Measurements from ENCODE around the gene PBX3.

PBX3 gene

DNA sequence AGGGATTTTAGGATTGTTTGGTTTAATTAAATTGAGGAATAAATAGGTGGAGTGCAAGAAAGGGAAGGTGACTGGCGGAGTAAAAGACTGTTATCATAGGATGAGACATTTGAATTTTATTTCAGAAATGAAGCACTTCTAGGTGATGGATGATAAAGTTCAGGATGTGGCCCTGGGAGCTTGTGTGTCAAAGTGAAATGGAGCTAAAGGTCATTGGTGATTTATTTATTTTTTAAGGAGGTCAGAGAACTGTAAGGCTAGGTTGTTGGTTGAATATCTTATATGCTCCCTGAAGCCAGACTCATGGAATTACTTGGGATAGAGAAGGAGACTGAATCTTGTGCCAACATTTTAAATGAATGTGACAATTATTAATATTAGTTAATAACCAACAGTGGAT is 40.5 kb downstream of the PBX3 start:
- peaks cover 15% of the 10 kb centered on the region for H3K4me1 ChIP-seq (ENCODE audit: insufficient read depth, low read length, poor library complexity, severe bottlenecking)
- H3K36me3 ChIP-seq (ENCODE audit: insufficient read depth, low read length): peaks cover 36% of the 10 kb centered on the region; the same call in 1 of the 2 replicates
- no peaks in the 10 kb centered on the region; the same call in 1 of the 2 replicates for H3F3A ChIP-seq (ENCODE audit: low read depth)
- H4K20me1 ChIP-seq (ENCODE audit: insufficient read depth, low read length, poor library complexity, severe bottlenecking): peaks cover 8% of the 10 kb centered on the region
- H3K9ac ChIP-seq (ENCODE audit: low read depth, low read length, poor library complexity, severe bottlenecking): no peak overlapping the region
- H3K27me3 ChIP-seq (ENCODE audit: insufficient read depth, low read length, poor library complexity, severe bottlenecking): no peaks in the 10 kb centered on the region
- peaks cover 86% of the 10 kb centered on the region for H3K79me2 ChIP-seq (ENCODE audit: insufficient read depth, low read length)
- TF ChIP-seq, protein P1, sequence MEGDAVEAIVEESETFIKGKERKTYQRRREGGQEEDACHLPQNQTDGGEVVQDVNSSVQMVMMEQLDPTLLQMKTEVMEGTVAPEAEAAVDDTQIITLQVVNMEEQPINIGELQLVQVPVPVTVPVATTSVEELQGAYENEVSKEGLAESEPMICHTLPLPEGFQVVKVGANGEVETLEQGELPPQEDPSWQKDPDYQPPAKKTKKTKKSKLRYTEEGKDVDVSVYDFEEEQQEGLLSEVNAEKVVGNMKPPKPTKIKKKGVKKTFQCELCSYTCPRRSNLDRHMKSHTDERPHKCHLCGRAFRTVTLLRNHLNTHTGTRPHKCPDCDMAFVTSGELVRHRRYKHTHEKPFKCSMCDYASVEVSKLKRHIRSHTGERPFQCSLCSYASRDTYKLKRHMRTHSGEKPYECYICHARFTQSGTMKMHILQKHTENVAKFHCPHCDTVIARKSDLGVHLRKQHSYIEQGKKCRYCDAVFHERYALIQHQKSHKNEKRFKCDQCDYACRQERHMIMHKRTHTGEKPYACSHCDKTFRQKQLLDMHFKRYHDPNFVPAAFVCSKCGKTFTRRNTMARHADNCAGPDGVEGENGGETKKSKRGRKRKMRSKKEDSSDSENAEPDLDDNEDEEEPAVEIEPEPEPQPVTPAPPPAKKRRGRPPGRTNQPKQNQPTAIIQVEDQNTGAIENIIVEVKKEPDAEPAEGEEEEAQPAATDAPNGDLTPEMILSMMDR (conservative IDR thresholded peaks at IDR 0.05; ENCODE audit: low read length): no peak
- TF ChIP-seq EZH2phosphoT487 (IDR thresholded peaks at IDR 0.05; ENCODE audit: borderline replicate concordance): no peak
- no peak overlapping the region for H3K4me3 ChIP-seq (ENCODE audit: low read length, poor library complexity, severe bottlenecking)
- peaks cover 3% of the 10 kb centered on the region; the same call in 1 of the 2 replicates for H3K9me3 ChIP-seq (ENCODE audit: insufficient read depth, low read depth, low read length)
- no peaks in the 10 kb centered on the region for H3K9me2 ChIP-seq (replicated peaks; ENCODE audit: low read depth, low read length)
- no peak overlapping the region for H2AFZ ChIP-seq (ENCODE audit: low read length)
- H3K4me2 ChIP-seq (ENCODE audit: low read depth, low read length, poor library complexity, severe bottlenecking): no peak overlapping the region

DNA sequence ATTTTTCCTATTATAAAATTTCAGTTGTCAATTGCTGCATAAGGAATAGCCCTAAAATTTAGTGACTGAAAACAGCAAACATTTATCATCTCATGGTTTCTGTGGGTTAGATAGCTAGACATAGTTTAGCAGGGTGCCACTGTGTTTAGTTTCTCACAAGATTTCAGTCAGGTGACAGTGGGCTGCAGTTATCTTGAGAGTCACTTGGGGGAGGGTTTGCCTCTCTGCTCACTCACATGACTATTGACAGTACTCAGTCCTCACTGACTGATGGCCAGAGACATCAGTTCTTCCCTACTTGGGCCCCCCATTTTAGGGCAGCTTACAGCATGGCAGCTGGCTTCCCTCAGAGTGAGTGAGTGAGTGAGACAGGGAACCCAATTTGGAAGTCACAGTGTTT is 42.0 kb downstream of the PBX3 start:
- Histone ChIP-seq H3K36me3 (ENCODE audit: insufficient read depth, low read length) (peaks cover 28% of the 10 kb centered on the region; the same call in 1 of the 2 replicates), H3K9ac (ENCODE audit: low read depth, low read length, poor library complexity, severe bottlenecking) (no peak overlapping the region), H3K4me1 (ENCODE audit: insufficient read depth, low read length, poor library complexity, severe bottlenecking) (peaks cover 15% of the 10 kb centered on the region), H3F3A (ENCODE audit: low read depth) (no peaks in the 10 kb centered on the region; the same call in 1 of the 2 replicates), H3K9me3 (ENCODE audit: insufficient read depth, low read depth, low read length) (no peaks in the 10 kb centered on the region), H3K4me2 (ENCODE audit: low read depth, low read length, poor library complexity, severe bottlenecking) (no peak overlapping the region), H3K4me3 (ENCODE audit: low read length, poor library complexity, severe bottlenecking) (no peak overlapping the region), H4K20me1 (ENCODE audit: insufficient read depth, low read length, poor library complexity, severe bottlenecking) (peaks cover 8% of the 10 kb centered on the region), H3K9me2 (replicated peaks; ENCODE audit: low read depth, low read length) (no peaks in the 10 kb centered on the region), H2AFZ (ENCODE audit: low read length) (no peak overlapping the region), H3K27me3 (ENCODE audit: insufficient read depth, low read length, poor library complexity, severe bottlenecking) (no peaks in the 10 kb centered on the region), H3K79me2 (ENCODE audit: insufficient read depth, low read length) (peaks cover 75% of the 10 kb centered on the region)
- TF ChIP-seq EZH2phosphoT487 (IDR thresholded peaks at IDR 0.05; ENCODE audit: borderline replicate concordance): no peak
- TF ChIP-seq, protein P1 (conservative IDR thresholded peaks at IDR 0.05; ENCODE audit: low read length): peak; percentile 26; the same call in 1 of the 2 replicates

DNA sequence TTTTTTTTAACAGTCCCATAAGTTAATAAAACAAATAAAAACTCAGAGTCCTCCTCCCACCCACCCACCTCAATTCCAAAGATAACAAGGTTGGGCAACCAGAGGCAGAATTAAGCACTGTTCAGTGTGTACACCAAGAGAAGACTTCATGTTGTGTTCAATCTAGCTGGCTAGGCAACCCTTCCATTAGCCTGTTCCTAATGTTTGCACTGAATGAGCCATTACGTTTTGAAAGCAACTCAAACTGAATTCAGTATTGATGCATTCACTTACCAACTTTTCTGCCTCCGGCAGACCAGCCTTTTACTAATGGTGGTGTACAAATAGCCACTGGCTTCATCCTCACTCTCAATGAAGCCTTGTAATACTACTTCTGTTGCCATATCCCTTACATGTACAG is 47.5 kb downstream of the PBX3 start:
- Histone ChIP-seq H3F3A (ENCODE audit: low read depth) (no peaks in the 10 kb centered on the region), H3K27me3 (ENCODE audit: insufficient read depth, low read length, poor library complexity, severe bottlenecking) (no peaks in the 10 kb centered on the region), H3K4me3 (ENCODE audit: low read length, poor library complexity, severe bottlenecking) (no peak overlapping the region), H3K4me1 (ENCODE audit: insufficient read depth, low read length, poor library complexity, severe bottlenecking) (peaks cover 12% of the 10 kb centered on the region), H3K4me2 (ENCODE audit: low read depth, low read length, poor library complexity, severe bottlenecking) (no peak overlapping the region), H3K79me2 (ENCODE audit: insufficient read depth, low read length) (peaks cover 62% of the 10 kb centered on the region), H3K36me3 (ENCODE audit: insufficient read depth, low read length) (peaks cover 17% of the 10 kb centered on the region), H3K9me2 (replicated peaks; ENCODE audit: low read depth, low read length) (no peaks in the 10 kb centered on the region), H2AFZ (ENCODE audit: low read length) (no peak overlapping the region), H3K9me3 (ENCODE audit: insufficient read depth, low read depth, low read length) (no peaks in the 10 kb centered on the region), H3K9ac (ENCODE audit: low read depth, low read length, poor library complexity, severe bottlenecking) (no peak overlapping the region), H4K20me1 (ENCODE audit: insufficient read depth, low read length, poor library complexity, severe bottlenecking) (no peaks in the 10 kb centered on the region)
- TF ChIP-seq, protein P1 (conservative IDR thresholded peaks at IDR 0.05; ENCODE audit: low read length): no peak
- no peak for TF ChIP-seq EZH2phosphoT487 (IDR thresholded peaks at IDR 0.05; ENCODE audit: borderline replicate concordance)
